ENCODE measurements around the gene ASCC3. TPM values are rescaled to one million over a fixed set of nuclear protein-coding genes. Genes with fewer than 3 reads are reported as not detected.
"Not testable (repeated sequence)": the region's sequence is repeated elsewhere in the genome, so short reads cannot be mapped to it uniquely, and the experiment has no call there.

Gene ASCC3
- total RNA-seq, 4 donors from 2014 or later = 20.3 to 26.8 (median 24.5) TPM

DNA sequence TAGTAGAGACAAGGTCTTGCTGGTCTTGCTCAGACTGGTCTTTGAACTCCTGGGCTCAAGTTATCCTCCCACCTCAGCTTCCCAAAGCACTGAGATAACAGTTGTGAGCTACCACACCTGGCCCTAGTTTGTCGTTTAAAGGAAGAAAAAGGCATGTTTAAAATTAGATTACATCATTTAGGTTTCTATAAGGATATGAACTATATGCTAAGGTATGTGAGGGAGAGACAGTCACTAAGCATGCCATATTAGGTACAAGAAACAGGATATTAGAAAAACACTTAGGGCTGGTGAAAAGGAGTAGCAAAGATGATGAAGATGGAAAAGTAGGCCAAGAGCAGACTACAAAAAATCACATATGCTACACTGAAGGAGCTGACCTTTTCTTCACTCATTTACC is 106.4 kb downstream of the ASCC3 start:
- no peak for DNase-seq (ENCODE audit: low spot score in 2 of 2)
- H3K4me3 ChIP-seq (ENCODE audit: low read depth, poor library complexity, severe bottlenecking) = no peak overlapping the region
- no peak for TF ChIP-seq POLR2A (IDR thresholded peaks at IDR 0.05)
- TF ChIP-seq, protein P1, sequence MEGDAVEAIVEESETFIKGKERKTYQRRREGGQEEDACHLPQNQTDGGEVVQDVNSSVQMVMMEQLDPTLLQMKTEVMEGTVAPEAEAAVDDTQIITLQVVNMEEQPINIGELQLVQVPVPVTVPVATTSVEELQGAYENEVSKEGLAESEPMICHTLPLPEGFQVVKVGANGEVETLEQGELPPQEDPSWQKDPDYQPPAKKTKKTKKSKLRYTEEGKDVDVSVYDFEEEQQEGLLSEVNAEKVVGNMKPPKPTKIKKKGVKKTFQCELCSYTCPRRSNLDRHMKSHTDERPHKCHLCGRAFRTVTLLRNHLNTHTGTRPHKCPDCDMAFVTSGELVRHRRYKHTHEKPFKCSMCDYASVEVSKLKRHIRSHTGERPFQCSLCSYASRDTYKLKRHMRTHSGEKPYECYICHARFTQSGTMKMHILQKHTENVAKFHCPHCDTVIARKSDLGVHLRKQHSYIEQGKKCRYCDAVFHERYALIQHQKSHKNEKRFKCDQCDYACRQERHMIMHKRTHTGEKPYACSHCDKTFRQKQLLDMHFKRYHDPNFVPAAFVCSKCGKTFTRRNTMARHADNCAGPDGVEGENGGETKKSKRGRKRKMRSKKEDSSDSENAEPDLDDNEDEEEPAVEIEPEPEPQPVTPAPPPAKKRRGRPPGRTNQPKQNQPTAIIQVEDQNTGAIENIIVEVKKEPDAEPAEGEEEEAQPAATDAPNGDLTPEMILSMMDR (IDR thresholded peaks at IDR 0.05) = no peak
- intact Hi-C loops (cut with DNase I; ENCODE audit: low total_unique reads) = no loop called here
- WGBS, 2 donors = 0% methylated on average over 1 of the region's 1 CpG

DNA sequence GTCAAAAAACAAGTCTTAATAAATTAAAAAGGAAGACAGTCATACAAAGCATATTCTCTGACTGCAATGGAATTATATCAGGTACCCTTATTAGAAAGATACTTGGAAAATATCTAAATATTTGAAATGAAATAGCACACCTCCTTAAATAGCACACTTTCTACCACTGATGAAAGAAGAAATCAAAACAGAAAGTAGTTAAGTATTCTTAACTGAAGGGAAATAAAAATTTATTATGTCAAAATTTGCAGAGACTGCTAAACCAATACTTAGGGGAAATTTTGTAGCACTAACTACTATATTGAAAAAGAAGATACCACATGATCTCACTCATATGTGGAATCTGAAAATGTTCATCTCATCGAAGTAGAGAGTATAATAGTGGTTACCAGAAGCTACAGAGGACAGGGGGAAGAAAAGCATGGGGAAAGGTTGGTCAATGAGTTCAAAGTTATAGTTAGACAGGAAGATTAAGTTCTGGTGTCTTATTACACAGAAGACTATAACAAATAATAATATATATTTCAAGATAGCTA is 112.2 kb downstream of the ASCC3 start:
- H3K4me3 ChIP-seq (ENCODE audit: low read depth, poor library complexity, severe bottlenecking) = no peak overlapping the region
- intact Hi-C loops (cut with DNase I; ENCODE audit: low total_unique reads) = no loop called here
- no peak for TF ChIP-seq POLR2A (IDR thresholded peaks at IDR 0.05)
- TF ChIP-seq, protein P1 (IDR thresholded peaks at IDR 0.05) = no peak
- no peak for DNase-seq (ENCODE audit: low spot score in 2 of 2)
- 85 to 88% methylated on average over 1 of the region's 1 CpG for WGBS, 2 donors

GRCh38 chr6:100763617-100764241 is 117.4 kb downstream of the ASCC3 start:
- intact Hi-C loops (cut with DNase I; ENCODE audit: low total_unique reads) = no loop called here
- DNase-seq (ENCODE audit: low spot score in 2 of 2) = no peak
- no peak overlapping the region for H3K4me3 ChIP-seq (ENCODE audit: low read depth, poor library complexity, severe bottlenecking)
- no peak for TF ChIP-seq POLR2A (IDR thresholded peaks at IDR 0.05)
- TF ChIP-seq, protein P1 (IDR thresholded peaks at IDR 0.05) = no peak
- 96 to 97% methylated on average over 2 of the region's 2 CpGs for WGBS, 2 donors

- 91 to 93% methylated on average over 2 of the region's 2 CpGs for WGBS, 2 donors
Measured at GRCh38 chr6:100761841-100762240, 119.3 kb downstream of the ASCC3 start.

GRCh38 chr6:100758386-100758785 is 122.7 kb downstream of the ASCC3 start:
- intact Hi-C loops (cut with DNase I; ENCODE audit: low total_unique reads); DNase-seq (ENCODE audit: low spot score in 2 of 2); H3K4me3 ChIP-seq (ENCODE audit: low read depth, poor library complexity, severe bottlenecking): not testable (repeated sequence)
- 96 to 100% methylated on average over 1 of the region's 1 CpG for WGBS, 2 donors

More at GRCh38 chr6:100761841-100762240, 119.3 kb downstream of the ASCC3 start:
- intact Hi-C loops (cut with DNase I; ENCODE audit: low total_unique reads) = no loop called here
- DNase-seq (ENCODE audit: low spot score in 2 of 2) = no peak
- TF ChIP-seq POLR2A (IDR thresholded peaks at IDR 0.05) = no peak
- TF ChIP-seq, protein P1 (IDR thresholded peaks at IDR 0.05) = no peak
- no peak overlapping the region for H3K4me3 ChIP-seq (ENCODE audit: low read depth, poor library complexity, severe bottlenecking)

GRCh38 chr6:100753421-100753820 is 127.7 kb downstream of the ASCC3 start:
- no peak overlapping the region for H3K4me3 ChIP-seq (ENCODE audit: low read depth, poor library complexity, severe bottlenecking)
- no peak for DNase-seq (ENCODE audit: low spot score in 2 of 2)
- WGBS, 2 donors = 94 to 96% methylated on average over 3 of the region's 3 CpGs
- TF ChIP-seq, protein P1 (IDR thresholded peaks at IDR 0.05) = no peak
- no peak for TF ChIP-seq POLR2A (IDR thresholded peaks at IDR 0.05)
- intact Hi-C loops (cut with DNase I; ENCODE audit: low total_unique reads) = no loop called here

All from lower leg skin (tissue), 4 donors.